IMR-90 (cell line): Measurements from ENCODE around the gene PRPSAP1. TPM values are rescaled to one million over a fixed set of nuclear protein-coding genes. Genes with fewer than 3 reads are reported as not detected.

Source experiments
- ATAC-seq: fragments of 200-7000 bp; cut with Tn5 transposase; 2 replicates; pipeline ENCODE4 v1.9.1; 2020; ENCODE audit warnings: low read depth, mild to moderate bottlenecking, moderate library complexity
- BruUV-seq: library from RNA; stranded (reverse); fragments of 400-500 nt; replicated peaks from 2 replicates; lab custom pipeline; 2021; lab: Mats Ljungman, UMichigan
- CTCF ChIA-PET: fragments of 300-600 bp; formaldehyde crosslinking; extraction: SDS; loops from one replicate; lab custom pipeline; 2021; ENCODE audit warnings: antibody characterized with exemption; lab: Yijun Ruan, JAX
- POLR2A ChIA-PET: fragments of 300-600 bp; sonication (Branson Sonifier 250); formaldehyde crosslinking; loops from one replicate; lab custom pipeline; 2022; ENCODE audit warnings: antibody characterized with exemption; ENCODE audit not compliant: unreplicated experiment; lab: Charles Lee
- DNase-seq: peaks from one replicate; pipeline ENCODE4 v3.0.0; 2013
- H2AFZ ChIP-seq: replicated peaks from 2 replicates; pipeline ENCODE3; 2013; ENCODE audit warnings: low read length, mild to moderate bottlenecking; ENCODE audit not compliant: poor library complexity
- H2AK5ac ChIP-seq: 2 replicates; pipeline ENCODE4 v1.6.1; 2013; ENCODE audit warnings: low read depth, low read length, inconsistent platforms
- H2AK9ac ChIP-seq: replicated peaks from 2 replicates; pipeline ENCODE3; 2013; ENCODE audit warnings: mild to moderate bottlenecking, low read depth, low read length, moderate library complexity; ENCODE audit not compliant: poor library complexity
- H2BK120ac ChIP-seq: 2 replicates; pipeline ENCODE4 v1.6.1; 2013; ENCODE audit warnings: low read depth, low read length, inconsistent platforms
- H2BK15ac ChIP-seq: 3 replicates; pipeline ENCODE4 v1.6.1; 2013; ENCODE audit warnings: low read depth, low read length, inconsistent platforms
- H2BK20ac ChIP-seq: 2 replicates; pipeline ENCODE4 v1.6.1; 2013; ENCODE audit warnings: low read depth, mild to moderate bottlenecking, inconsistent platforms, low read length, moderate library complexity
- H2BK5ac ChIP-seq: 2 replicates; pipeline ENCODE4 v1.6.1; 2013; ENCODE audit warnings: mild to moderate bottlenecking, low read depth, low read length, inconsistent platforms; ENCODE audit not compliant: poor library complexity, severe bottlenecking
- H3K14ac ChIP-seq: replicated peaks from 2 replicates; pipeline ENCODE4 v1.6.1; 2013; ENCODE audit warnings: low read depth, low read length, inconsistent platforms
- H3K18ac ChIP-seq: 2 replicates; pipeline ENCODE4 v1.6.1; 2013; ENCODE audit warnings: low read depth, low read length, control low read depth
- H3K23ac ChIP-seq: 2 replicates; pipeline ENCODE4 v1.6.1; 2013; ENCODE audit warnings: low read depth, low read length, inconsistent platforms
- H3K27ac ChIP-seq: 2 replicates; pipeline ENCODE4 v1.5.1; 2013; ENCODE audit warnings: mild to moderate bottlenecking, control low read depth, low read length; ENCODE audit not compliant: insufficient read depth
- H3K27me3 ChIP-seq: 2 replicates; pipeline ENCODE4 v1.6.1; 2013; ENCODE audit warnings: low read length; ENCODE audit not compliant: control insufficient read depth, insufficient read depth
- H3K36me3 ChIP-seq: 2 replicates; pipeline ENCODE4 v1.6.1; 2013; ENCODE audit warnings: low read length, mixed read lengths; ENCODE audit not compliant: control insufficient read depth, insufficient read depth
- H3K4ac ChIP-seq: 2 replicates; pipeline ENCODE4 v1.6.1; 2013; ENCODE audit warnings: low read depth, low read length, inconsistent platforms
- H3K4me1 ChIP-seq: 2 replicates; pipeline ENCODE4 v1.6.1; 2013; ENCODE audit warnings: low read length, mixed read lengths; ENCODE audit not compliant: control insufficient read depth, insufficient read depth
- H3K4me2 ChIP-seq: 2 replicates; pipeline ENCODE4 v1.6.1; 2013; ENCODE audit warnings: low read depth, mild to moderate bottlenecking, control low read depth, low read length, moderate library complexity
- H3K4me3 ChIP-seq: 2 replicates; pipeline ENCODE4 v1.5.1; 2013; ENCODE audit warnings: low read depth, mild to moderate bottlenecking, control low read depth, low read length, moderate library complexity; ENCODE audit not compliant: insufficient read depth
- H3K56ac ChIP-seq: 2 replicates; pipeline ENCODE4 v1.6.1; 2013; ENCODE audit warnings: low read length, inconsistent platforms; ENCODE audit not compliant: insufficient read depth; ENCODE audit errors: extremely low read depth
- H3K79me1 ChIP-seq, 2 experiments: 2 replicates each; pipeline ENCODE4 v1.6.1; 2013; ENCODE audit warnings: low read length in 2 of 2, inconsistent platforms in 1 of 2, low read depth in 1 of 2
- H3K9ac ChIP-seq: 2 replicates; pipeline ENCODE4 v1.6.1; 2013; ENCODE audit warnings: low read depth, low read length, control low read depth
- H3K9me1 ChIP-seq: 2 replicates; pipeline ENCODE4 v1.6.1; 2013; ENCODE audit warnings: low read length, inconsistent platforms; ENCODE audit not compliant: insufficient read depth
- H3K9me3 ChIP-seq: 2 replicates; pipeline ENCODE4 v1.6.1; 2013; ENCODE audit warnings: low read length; ENCODE audit not compliant: control insufficient read depth, insufficient read depth
- H4K20me1 ChIP-seq: 2 replicates; pipeline ENCODE4 v1.6.1; 2013; ENCODE audit warnings: low read length, inconsistent platforms; ENCODE audit not compliant: insufficient read depth
- H4K5ac ChIP-seq: 2 replicates; pipeline ENCODE4 v1.6.1; 2013; ENCODE audit warnings: mild to moderate bottlenecking, low read depth, low read length, control low read depth
- H4K8ac ChIP-seq, 2 experiments: 2 replicates each; pipeline ENCODE4 v1.6.1; 2013; ENCODE audit warnings: low read depth in 2 of 2, low read length in 2 of 2, control low read depth in 1 of 2, inconsistent platforms in 1 of 2
- H4K91ac ChIP-seq: 2 replicates; pipeline ENCODE4 v1.6.1; 2013; ENCODE audit warnings: low read depth, low read length, inconsistent platforms; ENCODE audit not compliant: insufficient read depth
- BHLHE40 ChIP-seq: fragments of 150-350 bp; IDR thresholded peaks from 2 replicates; pipeline ENCODE4 v1.6.1; 2016; ENCODE audit warnings: mild to moderate bottlenecking, low read depth, low read length
- CEBPB ChIP-seq: IDR thresholded peaks from 2 replicates; pipeline ENCODE4 v1.6.1; 2012; ENCODE audit warnings: low read depth, low read length, improper control_type of control experiment
- CHD1 ChIP-seq: IDR thresholded peaks from 2 replicates; pipeline ENCODE4 v1.6.1; 2012; ENCODE audit warnings: low read depth, low read length, improper control_type of control experiment
- CTCF ChIP-seq: conservative IDR thresholded peaks from 2 replicates; pipeline ENCODE4 v1.5.1; 2012; ENCODE audit warnings: mild to moderate bottlenecking, low read depth, low read length, improper control_type of control experiment
- FOS ChIP-seq: fragments of 150-350 bp; IDR thresholded peaks from 2 replicates; pipeline ENCODE4 v1.6.1; 2016; ENCODE audit warnings: low read depth, low read length
- MAZ ChIP-seq: IDR thresholded peaks from 2 replicates; pipeline ENCODE4 v1.6.1; 2012; ENCODE audit warnings: low read depth, mild to moderate bottlenecking, low read length, improper control_type of control experiment, moderate library complexity, borderline replicate concordance
- MXI1 ChIP-seq: IDR thresholded peaks from 2 replicates; pipeline ENCODE4 v1.6.1; 2012; ENCODE audit warnings: low read depth, mild to moderate bottlenecking, low read length, moderate library complexity, borderline replicate concordance
- NFE2L2 ChIP-seq: fragments of 150-350 bp; IDR thresholded peaks from 2 replicates; pipeline ENCODE4 v1.6.1; 2016; ENCODE audit warnings: low read depth, mild to moderate bottlenecking, low read length
- POLR2A ChIP-seq: IDR thresholded peaks from 2 replicates; pipeline ENCODE4 v1.6.1; 2012; ENCODE audit warnings: mild to moderate bottlenecking, low read depth, low read length
- RAD21 ChIP-seq: IDR thresholded peaks from 2 replicates; pipeline ENCODE4 v1.6.1; 2012; ENCODE audit warnings: low read length, improper control_type of control experiment
- RCOR1 ChIP-seq: IDR thresholded peaks from 2 replicates; pipeline ENCODE4 v1.6.1; 2012; ENCODE audit warnings: mild to moderate bottlenecking, low read length, improper control_type of control experiment; ENCODE audit not compliant: insufficient replicate concordance
- RFX5 ChIP-seq: IDR thresholded peaks from 2 replicates; pipeline ENCODE4 v1.8.0; 2012; ENCODE audit warnings: low read depth, mild to moderate bottlenecking, low read length, moderate library complexity
- SMC3 ChIP-seq: fragments of 150-350 bp; IDR thresholded peaks from 2 replicates; pipeline ENCODE4 v1.6.1; 2016; ENCODE audit warnings: low read depth, mild to moderate bottlenecking, antibody characterized with exemption, low read length, moderate library complexity
- WGBS, 2 experiments: methylation state at CpG; one replicate each; pipeline versions ENCODE4 v1.1.5 to v1.1.7; 2013; ENCODE audit warnings: missing lambda C conversion rate in 2 of 2; ENCODE audit not compliant: insufficient read length in 1 of 2; ENCODE audit errors: extremely low coverage in 2 of 2; 5-methylcytosine and 5-hydroxymethylcytosine counted together
- dilution Hi-C: fragments of 300-500 bp; cut with HindIII; formaldehyde crosslinking; loops from one replicate; pipeline ENCODE4 v1.14.3; 2018; ENCODE audit warnings: low sequenced_read_pairs; ENCODE audit not compliant: unreplicated experiment
- in situ Hi-C: fragments of 300-500 bp; cut with MboI; formaldehyde crosslinking; loops from 3 replicates; pipeline ENCODE4 v1.14.3; 2019; ENCODE audit warnings: low sequenced_read_pairs, inconsistent platforms, mixed read lengths
- intact Hi-C: fragments of 100-400 bp; cut with micrococcal nuclease; formaldehyde crosslinking; loops from 2 replicates; pipeline ENCODE4 v1.10.0; 2022
- polyA plus RNA-seq, 3 experiments: library from polyadenylated mRNA; depleted of rRNA; stranded (reverse); fragments of >200 nt; gene quantifications; 2 replicates each; pipeline ENCODE4 v1.2.3, GENCODE V29; 2012; ENCODE audit warnings: low replicate concordance in 1 of 3
- total RNA-seq: library from RNA; depleted of rRNA; stranded (reverse); fragments of >200 nt; gene quantifications from 2 replicates; pipeline ENCODE4 v1.2.3, GENCODE V29; 2012
- TF ChIP-seq, protein P1 (sequence below): fragments of 150-350 bp; IDR thresholded peaks from 2 replicates; pipeline ENCODE4 v1.6.1; 2016; ENCODE audit warnings: low read depth, mild to moderate bottlenecking, low read length, moderate library complexity, borderline replicate concordance

Gene PRPSAP1
- total and polyA plus RNA-seq, 2 of the 4 experiments (the other 2 are of a cell fraction) = 34.4 to 48.6 TPM

- CTCF ChIA-PET = interaction anchor here (1.0 kb wide), 1 partner anchor 73 kb away, joined by 3 read pairs; no protein-coding TSS in a partner anchor
- Histone ChIP-seq H3K9me3 (no peaks in the 10 kb centered on the region), H4K20me1 (0 out of 2 replicates have a peak, but pooled peaks cover 3% of the 10 kb centered on the region), H2AK5ac (no peak overlapping the region), H3K4me2 (no peak overlapping the region), H3K79me1 (peaks cover 4 to 27% of the 10 kb centered on the region in 2 experiments; a peak in 2 of 4 replicates), H3K36me3 (peaks cover 34% of the 10 kb centered on the region), H2AFZ (no peak overlapping the region), H3K27me3 (no peaks in the 10 kb centered on the region), H4K5ac (no peak overlapping the region), H2BK120ac (no peak overlapping the region), H4K8ac (no peak overlapping the region), H3K18ac (no peak overlapping the region), H3K14ac (no peak overlapping the region), H4K91ac (no peak overlapping the region), H2BK20ac (no peak overlapping the region), H3K23ac (no peak overlapping the region), H2AK9ac (no peak overlapping the region), H3K9ac (no peak overlapping the region), H3K9me1 (0 out of 2 replicates have a peak, but pooled peaks cover 4% of the 10 kb centered on the region), H3K4me3 (no peak overlapping the region), H3K4me1 (peaks cover 5% of the 10 kb centered on the region; the same call in 1 of the 2 replicates), H2BK5ac (no peak overlapping the region), H3K4ac (no peak overlapping the region), H3K56ac (no peak overlapping the region), H2BK15ac (no peak overlapping the region), H3K27ac (no peak overlapping the region)
- no CpG with 5 or more reads among the region's 9 CpGs for WGBS, 2 experiments
- TF ChIP-seq RFX5 (no peak), MAZ (no peak), CEBPB (no peak), CHD1 (no peak), RAD21 (no peak), SMC3 (no peak), FOS (no peak), MXI1 (no peak), RCOR1 (no peak), NFE2L2 (no peak), BHLHE40 (no peak), POLR2A (no peak), CTCF (no peak)
- TF ChIP-seq, protein P1, sequence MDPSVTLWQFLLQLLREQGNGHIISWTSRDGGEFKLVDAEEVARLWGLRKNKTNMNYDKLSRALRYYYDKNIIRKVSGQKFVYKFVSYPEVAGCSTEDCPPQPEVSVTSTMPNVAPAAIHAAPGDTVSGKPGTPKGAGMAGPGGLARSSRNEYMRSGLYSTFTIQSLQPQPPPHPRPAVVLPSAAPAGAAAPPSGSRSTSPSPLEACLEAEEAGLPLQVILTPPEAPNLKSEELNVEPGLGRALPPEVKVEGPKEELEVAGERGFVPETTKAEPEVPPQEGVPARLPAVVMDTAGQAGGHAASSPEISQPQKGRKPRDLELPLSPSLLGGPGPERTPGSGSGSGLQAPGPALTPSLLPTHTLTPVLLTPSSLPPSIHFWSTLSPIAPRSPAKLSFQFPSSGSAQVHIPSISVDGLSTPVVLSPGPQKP = no peak
- no peak for ATAC-seq
- intact Hi-C loops (loop anchor here (10.0 kb wide), 1 partner anchor 142 kb away; the partner anchor contains the start of gene UBE2O), in situ Hi-C loops (no loop called here), dilution Hi-C loops (no loop called here)
- DNase-seq = no peak
- POLR2A ChIA-PET = no interaction called here
- BruUV-seq = no TSS peak
Measured at GRCh38 chr17:76312735-76313134, 41.0 kb downstream of the PRPSAP1 start.
